ENCODE data around the gene MTARC1. TPM values are rescaled to one million over a fixed set of nuclear protein-coding genes. Genes with fewer than 3 reads are reported as not detected.

The MTARC1 gene
- total and polyA plus RNA-seq, 11 donors = 2.3 to 22.8 (median 6.4) TPM

DNA sequence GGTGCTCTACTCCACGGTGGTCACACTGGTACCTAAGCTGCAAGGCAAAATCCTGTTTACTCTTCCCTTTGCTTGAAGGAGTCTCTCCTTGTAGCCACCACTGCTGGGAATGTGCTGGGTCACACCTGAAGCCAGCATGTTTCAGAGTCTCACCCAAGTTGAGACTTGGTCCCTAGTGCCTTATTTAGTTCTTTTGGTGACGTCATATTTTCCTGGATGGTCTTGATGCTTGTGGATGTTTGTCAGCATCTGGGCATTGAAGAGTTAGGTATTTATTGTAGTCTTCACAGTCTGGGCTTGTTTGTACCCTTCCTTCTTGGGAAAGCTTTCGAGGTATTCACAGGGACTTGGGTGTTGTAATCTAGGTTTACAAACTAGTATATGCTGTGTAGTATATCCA is 44.2 kb upstream of the MTARC1 start:
- H3K27ac ChIP-seq = no peak overlapping the region
- H3K36me3 ChIP-seq = no peaks in the 10 kb centered on the region
- ATAC-seq = no peak
- 93 to 95% (median 94%) methylated on average over 3 of the region's 3 CpGs for WGBS, 4 donors
- no peaks in the 10 kb centered on the region for H3K9me3 ChIP-seq
- peaks cover 0 to 4% (median 0%) of the 10 kb centered on the region in 9 donors for H3K27me3 ChIP-seq
- no peak for TF ChIP-seq POLR2A (IDR thresholded peaks at IDR 0.05)
- no peak overlapping the region for H3K4me3 ChIP-seq
- DNase-seq = no peak
- intact Hi-C loops (cut with DNase I) = loop anchor here in 1 of 10 donors (10.0 kb wide), 1 partner anchor 468 kb away; the partner anchor contains the start of gene RAB3GAP2
- peaks cover 0 to 8% (median 3%) of the 10 kb centered on the region in 12 donors for H3K4me1 ChIP-seq

DNA sequence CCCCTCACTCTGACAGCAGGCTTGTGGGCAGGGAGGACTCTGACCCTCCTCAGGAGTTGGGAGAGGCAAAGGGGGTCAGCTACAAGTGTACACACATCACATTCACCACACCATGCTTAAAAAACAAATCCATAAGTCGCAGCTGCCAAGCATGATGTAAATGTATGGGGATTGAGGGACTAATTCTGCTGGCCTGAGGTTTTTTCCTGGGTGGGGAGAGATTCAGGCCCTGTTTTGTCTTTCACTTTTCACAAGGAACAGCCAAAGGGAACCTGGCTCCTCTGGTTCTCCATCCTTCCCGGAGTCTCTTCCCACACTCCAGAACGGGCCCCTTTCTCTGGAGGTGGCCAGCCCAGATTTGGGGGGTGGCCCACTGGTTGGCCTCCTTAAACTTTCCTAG is 39.9 kb upstream of the MTARC1 start:
- TF ChIP-seq POLR2A (IDR thresholded peaks at IDR 0.05) = no peak
- TF ChIP-seq, protein P1, sequence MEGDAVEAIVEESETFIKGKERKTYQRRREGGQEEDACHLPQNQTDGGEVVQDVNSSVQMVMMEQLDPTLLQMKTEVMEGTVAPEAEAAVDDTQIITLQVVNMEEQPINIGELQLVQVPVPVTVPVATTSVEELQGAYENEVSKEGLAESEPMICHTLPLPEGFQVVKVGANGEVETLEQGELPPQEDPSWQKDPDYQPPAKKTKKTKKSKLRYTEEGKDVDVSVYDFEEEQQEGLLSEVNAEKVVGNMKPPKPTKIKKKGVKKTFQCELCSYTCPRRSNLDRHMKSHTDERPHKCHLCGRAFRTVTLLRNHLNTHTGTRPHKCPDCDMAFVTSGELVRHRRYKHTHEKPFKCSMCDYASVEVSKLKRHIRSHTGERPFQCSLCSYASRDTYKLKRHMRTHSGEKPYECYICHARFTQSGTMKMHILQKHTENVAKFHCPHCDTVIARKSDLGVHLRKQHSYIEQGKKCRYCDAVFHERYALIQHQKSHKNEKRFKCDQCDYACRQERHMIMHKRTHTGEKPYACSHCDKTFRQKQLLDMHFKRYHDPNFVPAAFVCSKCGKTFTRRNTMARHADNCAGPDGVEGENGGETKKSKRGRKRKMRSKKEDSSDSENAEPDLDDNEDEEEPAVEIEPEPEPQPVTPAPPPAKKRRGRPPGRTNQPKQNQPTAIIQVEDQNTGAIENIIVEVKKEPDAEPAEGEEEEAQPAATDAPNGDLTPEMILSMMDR (IDR thresholded peaks at IDR 0.05) = no peak
- Histone ChIP-seq H3K27me3 (peaks cover 0 to 4% (median 0%) of the 10 kb centered on the region in 9 donors), H3K27ac (peak overlapping the region in 5 of 12 donors; percentile 81 to 98 (median 96)), H3K4me3 (peak overlapping the region in 3 of 12 donors; percentile 82 to 96 (median 93)), H3K9me3 (no peaks in the 10 kb centered on the region), H3K4me1 (peaks cover 4 to 41% (median 32%) of the 10 kb centered on the region in 12 donors), H3K36me3 (no peaks in the 10 kb centered on the region)
- WGBS, 4 donors = 76 to 90% (median 89%) methylated on average over 3 of the region's 3 CpGs
- intact Hi-C loops (cut with DNase I) = loop anchor here in 2 of 10 donors (5.0 to 10.0 kb wide), 2 partner anchors 220 to 472 kb away; partner anchors contain the start of genes MARK1 (in 1 of the 2) and RAB3GAP2 (in 1 of the 2)
- ATAC-seq = no peak
- no peak for DNase-seq

DNA sequence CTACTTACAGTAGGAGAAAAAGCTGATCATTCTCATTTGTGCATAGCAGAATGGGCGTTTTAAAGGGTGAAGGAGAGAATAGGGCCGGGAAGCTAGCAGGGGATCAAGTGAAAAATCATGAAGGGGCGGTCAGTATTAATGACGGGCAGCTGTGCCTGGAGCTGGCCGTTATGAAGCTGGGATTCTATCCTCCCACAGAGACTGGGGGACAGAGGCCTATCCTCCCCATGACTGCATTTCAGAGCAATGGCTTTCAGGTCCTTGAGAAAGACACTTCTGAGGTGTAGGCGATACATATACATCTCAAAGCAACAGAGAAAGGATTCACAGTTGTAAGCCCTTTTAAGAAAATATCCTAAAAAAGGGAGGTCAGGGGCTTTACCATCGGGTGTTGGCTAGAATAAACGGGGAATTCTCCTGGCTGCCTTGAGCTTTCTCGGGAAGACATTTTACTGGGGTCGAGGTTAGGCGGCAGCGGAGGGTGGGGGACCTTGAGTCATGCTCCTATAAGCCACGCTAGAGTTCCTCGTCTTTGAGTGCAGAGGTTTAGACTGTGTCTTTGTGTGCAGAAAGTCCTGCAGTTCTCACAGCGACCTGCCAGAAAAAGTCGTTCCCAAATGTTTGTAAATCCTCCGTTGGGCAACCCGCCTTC is 39.1 kb upstream of the MTARC1 start:
- TF ChIP-seq, protein P1 (IDR thresholded peaks at IDR 0.05) = no peak
- TF ChIP-seq POLR2A (IDR thresholded peaks at IDR 0.05) = no peak
- H3K36me3 ChIP-seq = no peaks in the 10 kb centered on the region
- H3K4me1 ChIP-seq = peaks cover 4 to 47% (median 34%) of the 10 kb centered on the region in 12 donors
- WGBS, 4 donors = 14 to 19% (median 15%) methylated on average over 16 to 18 of the region's 18 CpGs
- ATAC-seq = peak; percentile 16 to 35 (median 28)
- intact Hi-C loops (cut with DNase I) = loop anchor here in 3 of 10 donors (1.0 to 10.0 kb wide), 3 partner anchors 57 to 473 kb away; partner anchors contain the start of genes C1orf115 (in 1 of the 3), MARK1 (in 1 of the 3) and RAB3GAP2 (in 1 of the 3)
- H3K4me3 ChIP-seq = peak overlapping the region; percentile 53 to 100 (median 85)
- peaks cover 0 to 4% (median 0%) of the 10 kb centered on the region in 9 donors for H3K27me3 ChIP-seq
- no peaks in the 10 kb centered on the region for H3K9me3 ChIP-seq
- H3K27ac ChIP-seq = peak overlapping the region; percentile 66 to 98 (median 92)
- no peak for DNase-seq

DNA sequence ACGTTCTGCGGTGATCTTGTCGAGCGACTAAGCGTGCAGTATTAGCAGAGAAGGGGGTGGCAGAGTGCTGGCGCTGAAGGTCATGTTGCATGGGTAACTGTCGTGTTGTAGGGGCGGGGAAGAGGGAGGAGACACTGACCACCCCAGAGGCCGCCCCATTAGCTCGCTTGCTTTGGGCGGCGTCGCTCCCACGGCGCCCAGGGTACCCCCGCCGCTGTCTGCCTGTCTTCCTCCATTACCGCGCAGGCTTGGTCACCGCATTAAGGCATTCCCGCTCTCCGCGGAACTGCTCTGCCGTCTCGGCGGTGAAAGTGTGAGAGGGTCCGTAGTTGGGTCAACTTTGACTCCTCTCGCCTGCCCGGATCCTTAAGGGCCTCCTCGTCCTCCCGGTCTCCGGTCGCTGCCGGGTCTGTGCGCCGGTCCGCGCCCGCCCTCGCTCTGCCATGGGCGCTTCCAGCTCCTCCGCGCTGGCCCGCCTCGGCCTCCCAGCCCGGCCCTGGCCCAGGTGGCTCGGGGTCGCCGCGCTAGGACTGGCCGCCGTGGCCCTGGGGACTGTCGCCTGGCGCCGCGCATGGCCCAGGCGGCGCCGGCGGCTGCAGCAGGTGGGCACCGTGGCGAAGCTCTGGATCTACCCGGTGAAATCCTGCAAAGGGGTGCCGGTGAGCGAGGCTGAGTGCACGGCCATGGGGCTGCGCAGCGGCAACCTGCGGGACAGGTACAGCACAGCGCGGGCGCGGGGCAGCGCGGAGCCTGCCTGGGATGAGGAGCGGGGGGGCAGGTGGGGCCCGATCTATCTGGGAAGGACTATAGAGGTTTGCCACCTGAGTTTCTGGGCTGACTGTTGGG is 38.4 kb upstream of the MTARC1 start, which contains the start of gene MTARC2:
Gene MTARC2, plus strand, starts transcription at position 234 of the 846 bp plus-strand sequence. Its CDS starts 210 bp downstream, at position 444.
- DNase-seq = peak; percentile 87 to 90 (median 89)
- H3K4me3 ChIP-seq = peak within 1 kb of the TSS; percentile 53 to 100 (median 85)
- TF ChIP-seq POLR2A (IDR thresholded peaks at IDR 0.05) = peak in 1 of 2 donors; percentile 94
- TF ChIP-seq, protein P1 (IDR thresholded peaks at IDR 0.05) = no peak
- intact Hi-C loops (cut with DNase I) = loop anchor here in 3 of 10 donors (1.0 to 10.0 kb wide), 3 partner anchors 58 to 474 kb away; partner anchors contain the start of genes C1orf115 (in 1 of the 3), MARK1 (in 1 of the 3) and RAB3GAP2 (in 1 of the 3)
- peaks cover 0 to 4% (median 0%) of the 10 kb centered on the region in 9 donors for H3K27me3 ChIP-seq
- no peaks in the 10 kb centered on the region for H3K36me3 ChIP-seq
- no peaks in the 10 kb centered on the region for H3K9me3 ChIP-seq
- ATAC-seq = peak; percentile 97 to 98 (median 98)
- 0 to 1% (median 0%) methylated on average over 33 to 77 of the region's 77 CpGs for WGBS, 4 donors
- H3K27ac ChIP-seq = peak within 1 kb of the TSS; percentile 66 to 98 (median 92)
- H3K4me1 ChIP-seq = peaks cover 4 to 55% (median 36%) of the 10 kb centered on the region in 12 donors

Data from heart left ventricle (tissue), 16 donors.